Duodenal mucosa (tissue), 2 donors: Measurements from ENCODE around the gene HMCN2.

Source experiments
- H3K27ac ChIP-seq: one replicate; pipeline ENCODE4 v1.7.0; 2013; ENCODE audit warnings: low read depth, low read length
- H3K27me3 ChIP-seq, 2 donors: one replicate each; pipeline ENCODE4 v1.7.0; 2013; ENCODE audit warnings: low read length in 2 of 2, control low read depth in 1 of 2; ENCODE audit not compliant: insufficient read depth in 2 of 2, control insufficient read depth in 1 of 2
- H3K36me3 ChIP-seq, 2 donors: one replicate each; pipeline ENCODE4 v1.7.0; 2013; ENCODE audit warnings: low read length in 2 of 2, control low read depth in 1 of 2; ENCODE audit not compliant: insufficient read depth in 2 of 2, control insufficient read depth in 1 of 2
- H3K4me1 ChIP-seq, 2 donors: one replicate each; pipeline ENCODE4 v1.7.0; 2013; ENCODE audit warnings: low read length in 2 of 2, control low read depth in 1 of 2; ENCODE audit not compliant: insufficient read depth in 2 of 2, control insufficient read depth in 1 of 2
- H3K4me3 ChIP-seq, 2 donors: one replicate each; pipeline ENCODE4 v1.7.0; 2013; ENCODE audit warnings: low read length in 2 of 2, low read depth in 1 of 2
- H3K9ac ChIP-seq, 2 donors: one replicate each; pipeline ENCODE4 v1.7.0; 2013; ENCODE audit warnings: low read length in 2 of 2, low read depth in 1 of 2
- H3K9me3 ChIP-seq, 2 donors: one replicate each; pipeline ENCODE4 v1.7.0; 2013; ENCODE audit warnings: low read length in 2 of 2, control low read depth in 1 of 2; ENCODE audit not compliant: control insufficient read depth in 1 of 2

The HMCN2 gene

DNA sequence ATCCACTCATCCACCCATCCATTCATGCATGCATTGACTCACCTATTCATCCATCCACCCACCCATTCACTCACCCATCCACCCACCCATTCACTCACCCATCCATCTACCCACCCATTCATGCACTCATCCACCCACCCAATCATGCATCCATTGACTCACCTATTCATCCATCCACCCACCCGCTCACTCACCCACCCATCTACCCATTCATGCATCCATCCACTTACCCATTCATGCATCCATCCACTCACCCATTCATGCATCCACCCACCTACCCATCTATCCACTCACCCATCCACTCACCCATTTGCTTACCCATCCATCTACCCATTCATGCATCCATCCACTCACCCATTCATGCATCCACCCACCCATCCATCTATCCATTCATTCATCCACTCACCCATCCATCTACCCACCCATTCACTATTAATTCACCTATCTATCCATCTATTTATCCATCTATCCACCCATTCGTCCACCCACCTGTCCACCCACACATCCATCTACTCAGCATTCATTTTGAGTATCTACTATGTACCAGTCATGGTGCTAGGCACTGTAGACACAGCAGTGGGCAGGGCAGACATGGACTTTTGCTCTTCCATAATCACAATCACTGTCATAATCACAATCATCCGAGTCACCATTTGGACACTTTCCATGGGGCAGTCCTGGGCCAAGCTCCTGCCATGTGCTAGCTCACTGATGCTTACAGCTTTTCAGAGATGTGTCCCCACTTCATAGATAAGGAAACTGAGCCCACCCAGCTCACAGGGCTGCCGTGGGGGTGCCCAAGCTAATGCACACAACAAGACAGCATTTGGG is 34.4 kb downstream of the HMCN2 start:
- no peaks in the 10 kb centered on the region for H3K9me3 ChIP-seq
- no peaks in the 10 kb centered on the region for H3K4me1 ChIP-seq
- H3K27me3 ChIP-seq, result no peaks in the 10 kb centered on the region
- H3K36me3 ChIP-seq, result no peaks in the 10 kb centered on the region
- no peak overlapping the region for H3K9ac ChIP-seq
- no peak overlapping the region for H3K27ac ChIP-seq
- no peak overlapping the region for H3K4me3 ChIP-seq

DNA sequence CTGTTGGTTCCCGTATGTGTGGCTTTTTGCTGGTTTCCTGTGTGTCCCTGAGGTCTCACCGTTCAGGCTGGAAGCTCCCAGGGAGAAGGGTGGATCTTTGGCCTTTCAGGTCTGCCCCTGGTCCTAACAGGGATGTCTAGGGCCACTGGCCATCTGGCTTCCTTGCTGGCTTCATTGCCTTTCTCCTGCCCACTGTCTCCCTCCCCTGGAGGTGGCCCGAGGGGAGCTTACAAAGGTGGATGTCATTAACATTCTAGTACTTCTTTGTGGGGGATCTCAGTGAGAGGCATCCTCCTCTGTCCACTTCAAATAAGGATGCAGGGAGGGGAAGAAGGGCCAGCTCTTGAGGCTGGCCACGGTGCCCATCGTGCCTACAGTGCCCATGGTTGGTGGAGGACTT is 35.2 kb downstream of the HMCN2 start:
- Histone ChIP-seq H3K9me3 (no peaks in the 10 kb centered on the region), H3K4me1 (no peaks in the 10 kb centered on the region), H3K27ac (no peak overlapping the region), H3K27me3 (no peaks in the 10 kb centered on the region), H3K9ac (no peak overlapping the region), H3K4me3 (no peak overlapping the region), H3K36me3 (no peaks in the 10 kb centered on the region)

DNA sequence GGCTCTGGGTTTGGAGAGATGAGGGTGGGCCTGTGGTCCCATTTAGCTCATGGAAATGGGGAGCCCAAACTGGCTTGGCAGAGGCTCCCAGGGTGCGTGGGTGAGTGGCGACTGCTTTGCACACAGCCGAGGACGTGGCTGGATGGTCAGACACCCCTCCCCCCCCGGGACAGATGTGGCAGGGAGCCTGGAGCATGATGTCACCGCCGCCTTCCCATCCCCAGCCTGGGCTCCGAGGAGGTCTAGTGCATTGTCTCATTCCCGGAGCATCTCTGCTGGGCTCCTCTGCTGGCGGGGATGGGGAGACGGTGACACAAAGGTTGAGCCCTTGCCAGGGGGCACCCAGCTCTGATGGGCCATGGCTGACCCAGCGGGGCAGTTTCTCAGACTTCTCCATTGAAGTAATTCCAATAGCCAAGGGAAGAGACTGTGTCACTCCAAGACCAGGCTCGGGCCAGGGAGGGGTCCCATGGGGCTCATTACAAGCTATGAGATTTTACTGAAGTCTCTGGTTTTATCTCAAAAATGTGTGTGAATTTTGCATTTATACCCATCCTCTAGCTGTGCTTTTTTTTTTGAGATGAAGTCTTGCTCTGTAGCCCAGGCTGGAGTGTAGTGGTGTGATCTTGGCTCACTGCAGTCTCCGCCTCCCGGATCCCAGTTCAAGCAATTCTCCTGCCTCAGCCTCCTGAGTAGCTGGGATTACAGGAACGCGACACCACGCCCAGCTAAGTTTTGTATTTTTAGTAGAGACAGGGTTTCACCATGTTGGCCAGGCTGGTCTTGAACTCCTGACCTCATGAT is 36.1 kb downstream of the HMCN2 start:
- Histone ChIP-seq H3K27me3 (no peaks in the 10 kb centered on the region), H3K4me3 (no peak overlapping the region)

DNA sequence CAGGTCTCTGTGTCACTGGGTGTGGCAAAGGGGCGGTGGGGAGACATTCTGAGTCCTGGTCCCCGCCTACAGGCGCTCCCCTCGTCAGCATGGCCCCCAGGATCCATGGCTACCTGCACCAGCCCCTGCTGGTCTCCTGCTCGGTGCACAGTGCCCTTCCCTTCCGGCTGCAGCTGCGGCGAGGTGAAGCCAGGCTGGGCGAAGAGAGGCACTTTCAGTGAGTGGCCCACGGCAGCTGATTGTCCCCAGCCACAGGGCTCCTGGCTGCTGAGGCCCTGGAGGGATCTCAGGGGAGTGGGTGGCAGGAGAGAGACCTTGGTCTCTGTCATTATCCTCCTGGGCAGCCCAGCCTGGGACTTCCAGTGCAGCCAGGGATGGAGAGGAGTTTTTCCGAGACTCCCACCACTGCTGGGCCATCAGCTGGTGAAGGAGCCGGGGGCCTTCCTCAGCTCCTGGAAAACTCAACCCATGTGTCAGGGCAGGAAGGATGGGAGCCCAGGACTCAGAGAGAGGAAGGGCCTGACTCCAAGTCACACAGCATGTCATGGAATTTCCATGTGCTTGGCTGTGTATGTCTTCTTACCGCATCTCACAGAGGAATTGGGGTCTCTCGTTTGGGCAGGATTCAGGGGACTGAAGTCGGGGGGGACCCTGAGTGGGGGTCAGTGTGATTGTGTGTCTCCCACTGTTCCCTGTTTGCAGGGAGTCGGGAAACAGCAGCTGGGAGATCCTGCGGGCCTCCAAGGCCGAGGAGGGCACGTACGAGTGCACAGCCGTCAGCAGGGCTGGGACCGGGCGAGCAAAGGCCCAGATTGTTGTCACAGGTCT is 37.4 kb downstream of the HMCN2 start:
- Histone ChIP-seq H3K36me3 (no peaks in the 10 kb centered on the region), H3K27me3 (no peaks in the 10 kb centered on the region), H3K4me1 (no peaks in the 10 kb centered on the region), H3K27ac (no peak overlapping the region), H3K9ac (no peak overlapping the region), H3K9me3 (no peaks in the 10 kb centered on the region), H3K4me3 (no peak overlapping the region)

More for the DNA sequence above, 36.1 kb downstream of the HMCN2 start:
- H3K27ac ChIP-seq, result no peak overlapping the region
- H3K9ac ChIP-seq, result no peak overlapping the region
- no peaks in the 10 kb centered on the region for H3K36me3 ChIP-seq
- H3K9me3 ChIP-seq, result no peaks in the 10 kb centered on the region
- H3K4me1 ChIP-seq, result no peaks in the 10 kb centered on the region

DNA sequence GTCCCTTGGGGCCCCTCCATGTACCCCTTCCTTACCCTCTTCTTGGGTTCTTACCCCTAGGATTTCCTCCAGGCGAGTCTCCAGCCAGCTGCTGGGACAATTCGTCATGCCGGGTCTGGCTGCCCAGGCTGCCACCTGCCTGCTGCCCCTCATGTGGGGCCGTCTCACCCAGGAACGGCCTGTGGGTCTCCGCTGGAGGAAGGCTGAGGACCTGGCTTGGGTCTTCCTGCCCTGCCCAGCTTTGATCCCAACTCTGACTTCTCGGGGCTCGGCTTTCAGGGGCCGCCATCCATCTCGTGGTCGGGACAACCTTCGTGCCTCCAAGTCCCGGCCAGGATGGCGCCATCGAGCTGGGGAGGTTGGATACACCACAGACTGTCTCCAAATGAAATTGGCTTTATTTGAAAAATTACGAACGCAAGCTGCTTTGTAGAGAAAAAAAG is 38.1 kb downstream of the HMCN2 start:
- Histone ChIP-seq H3K27me3 (no peaks in the 10 kb centered on the region), H3K4me3 (no peak overlapping the region), H3K4me1 (no peaks in the 10 kb centered on the region), H3K9me3 (no peaks in the 10 kb centered on the region), H3K27ac (no peak overlapping the region), H3K9ac (no peak overlapping the region), H3K36me3 (no peaks in the 10 kb centered on the region)

DNA sequence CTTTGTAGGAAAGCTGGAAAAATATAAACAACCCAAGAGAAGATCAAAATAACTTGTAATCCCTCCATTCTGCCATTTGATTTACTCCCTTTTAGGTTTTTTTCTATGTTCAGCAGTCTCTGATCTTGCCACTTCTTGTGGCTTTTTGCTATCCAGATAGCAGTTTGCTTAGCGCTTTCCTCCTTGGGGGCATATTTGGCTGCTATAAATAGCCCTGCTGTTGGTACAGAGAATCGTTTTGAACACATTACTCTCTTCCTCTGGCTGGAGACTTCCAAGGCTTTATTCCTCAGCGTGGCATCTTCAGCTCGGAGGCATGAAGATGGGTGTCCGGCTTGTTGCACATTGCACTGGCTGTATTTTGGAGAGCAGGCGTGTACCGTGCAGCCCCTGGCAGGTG is 38.6 kb downstream of the HMCN2 start:
- H3K4me1 ChIP-seq, result no peaks in the 10 kb centered on the region
- no peak overlapping the region for H3K27ac ChIP-seq
- no peaks in the 10 kb centered on the region for H3K9me3 ChIP-seq

DNA sequence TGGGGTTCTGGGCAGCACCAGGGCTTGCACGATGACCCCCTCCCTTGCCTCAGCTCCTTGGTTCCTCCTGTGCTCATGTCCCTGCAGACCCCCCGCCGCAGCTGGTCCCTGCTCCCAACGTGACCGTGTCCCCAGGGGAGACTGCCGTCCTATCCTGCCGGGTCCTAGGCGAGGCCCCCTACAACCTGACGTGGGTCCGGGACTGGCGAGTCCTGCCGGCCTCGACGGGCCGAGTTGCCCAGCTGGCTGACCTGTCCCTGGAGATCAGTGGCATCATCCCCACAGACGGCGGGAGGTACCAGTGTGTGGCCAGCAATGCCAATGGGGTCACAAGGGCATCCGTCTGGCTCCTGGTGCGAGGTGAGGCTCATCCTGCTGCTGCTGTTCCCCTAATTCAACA is 39.1 kb downstream of the HMCN2 start:
- Histone ChIP-seq H3K36me3 (no peaks in the 10 kb centered on the region), H3K9me3 (no peaks in the 10 kb centered on the region), H3K9ac (no peak overlapping the region), H3K4me3 (no peak overlapping the region), H3K4me1 (no peaks in the 10 kb centered on the region), H3K27me3 (no peaks in the 10 kb centered on the region), H3K27ac (no peak overlapping the region)

More for the DNA sequence above, 38.6 kb downstream of the HMCN2 start:
- no peak overlapping the region for H3K4me3 ChIP-seq
- H3K9ac ChIP-seq, result no peak overlapping the region
- H3K36me3 ChIP-seq, result no peaks in the 10 kb centered on the region
- no peaks in the 10 kb centered on the region for H3K27me3 ChIP-seq

DNA sequence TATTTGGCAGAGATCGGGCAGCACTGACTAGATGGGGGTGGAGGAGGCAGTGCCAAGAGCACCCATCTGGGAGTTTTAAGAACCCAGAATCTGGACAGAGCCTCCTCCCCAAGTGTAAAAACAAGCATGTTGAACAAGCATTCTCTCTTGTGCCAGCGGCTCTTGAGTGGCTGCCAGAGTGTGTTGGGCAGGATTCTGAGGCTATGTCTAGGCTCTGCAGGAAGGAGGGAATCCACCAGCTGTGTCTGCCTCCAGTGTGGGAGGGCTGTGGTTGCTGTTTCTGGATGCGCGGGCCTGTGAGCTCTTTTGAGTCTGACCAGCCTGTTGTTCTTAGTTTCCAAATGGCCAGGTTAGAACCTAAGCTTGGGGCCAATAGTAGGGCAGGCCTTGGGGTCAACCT is 39.8 kb downstream of the HMCN2 start:
- H3K27ac ChIP-seq, result no peak overlapping the region
- no peak overlapping the region for H3K9ac ChIP-seq
- H3K4me3 ChIP-seq, result no peak overlapping the region
- H3K36me3 ChIP-seq, result no peaks in the 10 kb centered on the region
- no peaks in the 10 kb centered on the region for H3K27me3 ChIP-seq
- no peaks in the 10 kb centered on the region for H3K4me1 ChIP-seq
- H3K9me3 ChIP-seq, result no peaks in the 10 kb centered on the region

DNA sequence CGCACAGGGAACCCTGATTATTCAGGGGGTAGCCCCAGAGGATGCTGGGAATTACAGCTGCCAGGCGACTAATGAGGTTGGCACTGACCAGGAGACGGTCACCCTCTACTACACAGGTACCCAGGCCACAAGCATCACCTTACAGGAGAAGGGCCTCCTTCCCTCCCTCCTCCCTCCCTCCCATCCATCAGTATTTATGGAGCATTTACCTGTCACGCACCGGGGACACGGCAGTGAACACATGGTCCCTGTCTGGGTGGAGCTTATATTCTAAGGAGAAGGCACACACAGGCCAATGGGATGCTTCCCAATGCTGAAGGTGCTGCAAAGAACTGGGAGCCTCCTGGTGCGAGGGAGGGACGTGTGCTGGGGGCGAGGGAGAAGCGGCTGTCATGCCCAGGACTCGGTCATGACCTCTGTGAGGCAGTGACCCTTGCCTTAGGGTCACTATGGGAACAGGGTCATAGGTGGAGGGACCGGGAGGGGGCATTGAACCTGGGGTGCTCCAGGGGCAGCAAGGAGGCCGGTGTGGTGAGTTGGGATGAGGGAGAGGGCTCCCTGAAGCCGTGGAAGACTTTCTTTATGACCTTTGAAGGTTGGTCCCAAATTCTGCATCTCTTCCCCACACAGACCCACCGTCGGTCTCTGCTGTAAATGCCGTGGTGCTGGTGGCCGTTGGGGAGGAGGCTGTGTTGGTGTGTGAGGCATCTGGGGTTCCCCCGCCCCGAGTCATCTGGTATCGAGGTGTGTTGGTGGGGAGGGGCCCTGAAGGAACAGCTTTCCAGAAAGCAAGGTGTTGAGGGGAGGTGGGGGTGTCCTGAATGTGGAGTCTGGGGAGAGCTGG is 41.5 kb downstream of the HMCN2 start:
- Histone ChIP-seq H3K27me3 (no peaks in the 10 kb centered on the region), H3K4me1 (no peaks in the 10 kb centered on the region), H3K4me3 (no peak overlapping the region), H3K9me3 (no peaks in the 10 kb centered on the region), H3K27ac (no peak overlapping the region), H3K36me3 (no peaks in the 10 kb centered on the region), H3K9ac (no peak overlapping the region)
